BJ (cell line): ENCODE data around the gene ASAP2. TPM values are rescaled to one million over a fixed set of nuclear protein-coding genes. Genes with fewer than 3 reads are reported as not detected.

Experiments used
- CTCF ChIA-PET: fragments of 350-600 bp; formaldehyde crosslinking; extraction: SDS; loops from one replicate; lab custom pipeline; 2021; ENCODE audit warnings: antibody characterized with exemption, inconsistent platforms; lab: Yijun Ruan, JAX
- POLR2A ChIA-PET: fragments of 300-600 bp; sonication (Branson Sonifier 250); formaldehyde crosslinking; extraction: SDS; loops from one replicate; lab custom pipeline; 2021; ENCODE audit warnings: antibody characterized with exemption; lab: Charles Lee
- DNase-seq: peaks from one replicate; pipeline ENCODE4 v3.0.0-alpha.2; 2011; ENCODE audit warnings: low read depth
- H3K27me3 ChIP-seq: 2 replicates; pipeline ENCODE4 v1.6.0; 2011; ENCODE audit warnings: low read length; ENCODE audit not compliant: control insufficient read depth, insufficient read depth
- H3K36me3 ChIP-seq: 2 replicates; pipeline ENCODE4 v1.5.1; 2011; ENCODE audit warnings: low read length; ENCODE audit not compliant: control insufficient read depth, insufficient read depth
- H3K4me3 ChIP-seq: 2 replicates; pipeline ENCODE4 v1.5.1; 2011; ENCODE audit warnings: low read depth, mild to moderate bottlenecking, control low read depth, low read length
- polyA plus RNA-seq: library from polyadenylated mRNA; depleted of rRNA; stranded (reverse); fragments of >200 nt; gene quantifications from 2 replicates; pipeline ENCODE4 v1.2.3, GENCODE V29; 2011
- TF ChIP-seq, protein P1 (sequence below): IDR thresholded peaks from 2 replicates; pipeline ENCODE4 v1.5.1; 2011; ENCODE audit warnings: low read depth, mild to moderate bottlenecking, control low read depth, inconsistent platforms, low read length, moderate library complexity; ENCODE audit not compliant: insufficient read depth

ASAP2 gene
- polyA plus RNA-seq, 1 experiment = 14.1 TPM

DNA sequence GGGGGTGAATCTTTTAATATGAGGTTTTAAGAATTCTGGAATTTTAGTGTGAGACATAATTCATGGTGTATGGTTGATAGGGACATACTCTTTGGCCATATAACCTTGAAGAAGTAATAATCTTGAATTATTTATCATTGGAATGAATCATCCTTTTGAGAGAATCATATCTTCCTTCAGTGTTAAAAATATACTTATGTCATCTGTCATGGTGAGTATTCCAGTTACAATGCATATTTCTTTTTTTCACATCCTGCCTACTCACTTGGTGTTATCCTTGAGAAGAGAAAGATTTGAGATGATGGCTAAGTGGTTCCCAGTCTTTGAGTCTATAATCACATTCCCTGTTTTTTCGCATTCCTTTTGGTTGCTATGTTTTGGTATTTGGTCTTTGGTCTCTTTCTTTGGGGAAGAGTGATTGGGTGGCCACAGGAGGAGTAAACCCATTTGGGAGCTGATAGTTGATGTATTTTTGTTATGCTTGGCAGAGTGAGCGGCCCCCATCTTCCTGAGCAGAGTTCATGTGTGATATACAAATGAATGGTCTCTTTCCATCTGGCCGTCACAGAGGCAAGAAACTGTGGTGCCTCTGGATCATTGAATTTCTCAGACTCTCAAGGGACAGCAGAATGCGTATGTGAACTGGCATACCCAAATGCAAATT lies 21.6 kb downstream of the ASAP2 start:
- no peaks in the 10 kb centered on the region for H3K36me3 ChIP-seq
- no peak overlapping the region for H3K4me3 ChIP-seq
- ChIA-PET POLR2A (no interaction called here), CTCF (no interaction called here)
- TF ChIP-seq, protein P1, sequence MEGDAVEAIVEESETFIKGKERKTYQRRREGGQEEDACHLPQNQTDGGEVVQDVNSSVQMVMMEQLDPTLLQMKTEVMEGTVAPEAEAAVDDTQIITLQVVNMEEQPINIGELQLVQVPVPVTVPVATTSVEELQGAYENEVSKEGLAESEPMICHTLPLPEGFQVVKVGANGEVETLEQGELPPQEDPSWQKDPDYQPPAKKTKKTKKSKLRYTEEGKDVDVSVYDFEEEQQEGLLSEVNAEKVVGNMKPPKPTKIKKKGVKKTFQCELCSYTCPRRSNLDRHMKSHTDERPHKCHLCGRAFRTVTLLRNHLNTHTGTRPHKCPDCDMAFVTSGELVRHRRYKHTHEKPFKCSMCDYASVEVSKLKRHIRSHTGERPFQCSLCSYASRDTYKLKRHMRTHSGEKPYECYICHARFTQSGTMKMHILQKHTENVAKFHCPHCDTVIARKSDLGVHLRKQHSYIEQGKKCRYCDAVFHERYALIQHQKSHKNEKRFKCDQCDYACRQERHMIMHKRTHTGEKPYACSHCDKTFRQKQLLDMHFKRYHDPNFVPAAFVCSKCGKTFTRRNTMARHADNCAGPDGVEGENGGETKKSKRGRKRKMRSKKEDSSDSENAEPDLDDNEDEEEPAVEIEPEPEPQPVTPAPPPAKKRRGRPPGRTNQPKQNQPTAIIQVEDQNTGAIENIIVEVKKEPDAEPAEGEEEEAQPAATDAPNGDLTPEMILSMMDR = no peak
- no peak for DNase-seq
- no peaks in the 10 kb centered on the region for H3K27me3 ChIP-seq

DNA sequence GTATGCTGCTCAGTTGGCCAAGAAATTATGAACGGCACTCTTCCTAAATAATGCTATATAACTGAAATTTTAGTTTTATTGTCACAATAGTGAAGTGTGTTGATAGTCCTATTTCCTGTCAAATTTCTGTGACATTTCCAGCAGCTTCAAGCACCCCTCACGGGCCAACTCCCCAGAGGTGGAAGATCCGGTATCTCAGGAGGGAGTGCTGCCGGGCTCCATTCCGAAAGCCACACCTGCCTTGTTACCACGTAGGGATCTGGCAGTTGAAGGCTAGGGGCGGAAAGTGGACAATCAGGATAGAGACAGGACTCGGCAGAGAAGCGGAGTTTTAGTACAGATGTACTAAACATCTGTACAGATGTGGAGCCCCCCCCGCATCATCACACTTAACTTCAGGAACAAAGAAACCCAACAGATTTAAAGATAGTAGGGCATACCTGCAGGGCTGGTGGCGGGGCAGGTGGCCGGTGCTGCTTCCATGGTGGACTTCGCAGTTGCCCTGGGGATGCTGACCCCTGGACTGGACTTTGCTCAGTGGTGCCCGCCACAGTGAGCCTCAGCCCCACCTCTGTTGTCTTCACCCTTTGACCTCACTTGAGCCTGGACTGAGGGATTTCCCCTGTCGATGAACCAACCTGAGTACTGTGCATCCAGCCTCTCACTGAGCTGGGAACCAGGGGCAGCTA lies 22.3 kb downstream of the ASAP2 start:
- POLR2A ChIA-PET = no interaction called here
- H3K4me3 ChIP-seq = no peak overlapping the region
- DNase-seq = no peak
- no peaks in the 10 kb centered on the region for H3K27me3 ChIP-seq
- CTCF ChIA-PET = no interaction called here
- no peaks in the 10 kb centered on the region for H3K36me3 ChIP-seq
- TF ChIP-seq, protein P1 = no peak

DNA sequence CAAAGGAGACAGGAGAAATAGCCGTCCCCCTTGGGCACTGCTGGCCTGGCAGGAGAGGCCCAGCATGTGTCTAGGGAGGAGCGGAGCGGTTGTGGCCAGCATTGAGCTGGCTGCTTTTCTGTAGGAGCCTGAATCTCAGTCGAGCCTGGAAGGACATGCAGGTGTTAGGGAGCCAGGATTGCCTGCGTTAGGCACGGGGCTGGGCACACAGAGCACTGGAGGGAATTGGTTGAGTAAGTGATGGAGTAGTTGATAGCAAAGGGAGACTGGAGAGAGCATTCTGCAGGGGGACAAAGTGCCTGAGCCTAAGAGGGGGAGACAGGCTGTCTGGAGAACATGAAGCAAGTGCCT lies 22.8 kb downstream of the ASAP2 start:
- H3K4me3 ChIP-seq = no peak overlapping the region
- no peaks in the 10 kb centered on the region for H3K36me3 ChIP-seq
- TF ChIP-seq, protein P1 = no peak
- CTCF ChIA-PET = interaction anchor here (0.6 to 1.9 kb wide), 3 partner anchors 8 to 23 kb away, joined by 4 read pairs; partner anchors contain the start of gene ASAP2
- DNase-seq = no peak
- POLR2A ChIA-PET = no interaction called here
- H3K27me3 ChIP-seq = no peaks in the 10 kb centered on the region

DNA sequence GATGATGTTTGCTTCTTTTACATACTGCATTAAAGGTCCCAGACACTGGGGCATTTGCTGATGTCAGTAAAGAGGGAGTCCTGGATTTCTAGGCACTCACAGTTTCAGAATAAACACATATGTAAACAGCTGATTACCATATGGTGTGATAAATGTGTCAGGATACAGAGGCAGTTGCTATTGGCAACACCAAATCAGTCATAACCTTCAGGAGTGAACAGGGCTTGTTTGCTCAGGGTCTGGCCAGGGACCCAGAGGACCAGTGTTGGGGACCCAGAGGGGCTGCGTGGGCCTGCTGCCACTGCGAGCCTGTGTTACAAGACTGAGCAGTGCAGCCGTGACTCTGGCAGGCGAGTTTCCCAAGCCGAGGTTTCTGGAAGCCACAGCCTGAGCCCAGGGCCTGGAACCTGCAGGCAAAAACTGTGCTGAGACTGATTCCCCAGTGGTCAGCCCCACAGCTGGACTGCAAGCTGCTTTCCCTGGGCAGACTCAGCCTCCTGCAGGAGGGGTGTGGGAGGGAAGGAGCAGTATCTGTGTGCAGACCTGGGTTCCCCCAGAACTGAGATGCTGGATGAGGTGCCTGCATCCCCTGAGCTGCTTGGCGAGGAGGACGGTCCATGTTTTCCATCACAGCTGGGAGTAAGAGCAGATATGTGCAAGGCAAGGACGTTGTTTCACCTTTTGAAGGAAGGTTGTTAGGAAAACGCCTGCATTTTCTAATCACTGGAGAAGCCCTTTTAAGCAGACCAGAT lies 23.6 kb downstream of the ASAP2 start:
- no peak overlapping the region for H3K4me3 ChIP-seq
- CTCF ChIA-PET = interaction anchor here (0.6 to 1.9 kb wide), 4 partner anchors 9 to 129 kb away, joined by 3 to 4 read pairs (median 4); partner anchors contain the start of gene ASAP2
- H3K27me3 ChIP-seq = no peaks in the 10 kb centered on the region
- POLR2A ChIA-PET = interaction anchor here (0.6 kb wide), 1 partner anchor 145 kb away, joined by 11 read pairs; no protein-coding TSS in a partner anchor
- DNase-seq = no peak
- TF ChIP-seq, protein P1 = peak; percentile 17; the same call in 1 of the 2 replicates
- H3K36me3 ChIP-seq = no peaks in the 10 kb centered on the region

DNA sequence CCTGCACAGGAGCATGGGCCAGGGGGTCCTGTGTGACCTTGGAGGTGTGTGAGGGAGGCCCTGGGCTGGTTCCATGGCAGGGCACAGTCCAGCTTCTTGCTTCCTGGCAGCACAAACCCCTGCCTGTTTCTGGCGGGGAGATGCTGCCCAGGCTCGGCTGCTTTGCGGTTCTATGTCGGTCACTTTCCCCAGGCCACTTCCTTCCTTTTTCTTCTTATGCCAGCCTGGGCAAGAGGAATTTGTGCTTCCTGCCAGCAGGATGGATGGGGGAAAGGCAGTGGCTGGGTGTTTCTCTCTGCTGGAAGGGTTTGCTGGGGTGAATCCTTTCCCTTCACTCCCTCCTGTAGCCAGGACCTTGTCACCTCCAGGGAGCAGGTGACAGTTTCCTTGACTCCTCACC lies 24.3 kb downstream of the ASAP2 start:
- DNase-seq = no peak
- H3K27me3 ChIP-seq = no peaks in the 10 kb centered on the region
- POLR2A ChIA-PET = interaction anchor here (0.6 kb wide), 1 partner anchor 144 kb away, joined by 11 read pairs; no protein-coding TSS in a partner anchor
- CTCF ChIA-PET = interaction anchor here (0.8 to 1.9 kb wide), 3 partner anchors 18 to 88 kb away, joined by 3 to 4 read pairs (median 3); no protein-coding TSS in a partner anchor
- no peak overlapping the region for H3K4me3 ChIP-seq
- H3K36me3 ChIP-seq = no peaks in the 10 kb centered on the region
- TF ChIP-seq, protein P1 = no peak
